Activated CD4-positive, CD25-positive, alpha-beta regulatory T cell treated with anti-CD3 and anti-CD28 coated beads, Interleukin-2, amount 50 U/mL, for 72 hours (primary cell): ENCODE data around the gene SCRN1.

ENCODE experiments used
- DNase-seq: peaks from one replicate; pipeline ENCODE4 v3.0.0; 2021

The SCRN1 gene

GRCh38 chr7:29989257-29989995 is at the start of gene SCRN1:
TSS of gene SCRN1 (minus strand) at chr7:29989801. CDS start at chr7:29969067, 20,734 bp downstream.
- peak; percentile 40 for DNase-seq

GRCh38 chr7:30038196-30038980 is 48.8 kb upstream of the SCRN1 start:
- no peak for DNase-seq

GRCh38 chr7:30036220-30036619 is 46.6 kb upstream of the SCRN1 start:
- no peak for DNase-seq

- DNase-seq, result no peak
Measured at GRCh38 chr7:30034501-30034900, 44.9 kb upstream of the SCRN1 start.

- DNase-seq, result no peak
Measured at GRCh38 chr7:30032310-30033125, 42.9 kb upstream of the SCRN1 start.

- no peak for DNase-seq
Measured at GRCh38 chr7:30029696-30030095, 40.1 kb upstream of the SCRN1 start.

GRCh38 chr7:30028749-30029635 is 39.4 kb upstream of the SCRN1 start:
- no peak for DNase-seq

GRCh38 chr7:30028216-30028748 is 38.7 kb upstream of the SCRN1 start, which contains the start of gene PLEKHA8:
TSS of gene PLEKHA8 (plus strand) at chr7:30028412. CDS start at chr7:30028763, 351 bp downstream.
- DNase-seq, result peak; percentile 90

GRCh38 chr7:30027740-30028215 is 38.2 kb upstream of the SCRN1 start:
- no peak for DNase-seq

- no peak for DNase-seq
Measured at GRCh38 chr7:30027065-30027456, 37.5 kb upstream of the SCRN1 start.

GRCh38 chr7:30026229-30027064 is 36.8 kb upstream of the SCRN1 start, which contains the start of gene FKBP14:
TSS of gene FKBP14 (minus strand) at chr7:30026702. CDS start at chr7:30026508, 194 bp downstream.
- DNase-seq, result peak; percentile 83

GRCh38 chr7:30023524-30023923 is 33.9 kb upstream of the SCRN1 start:
- no peak for DNase-seq

- no peak for DNase-seq
Measured at GRCh38 chr7:30022991-30023390, 33.4 kb upstream of the SCRN1 start.

- no peak for DNase-seq
Measured at GRCh38 chr7:30020535-30020934, 30.9 kb upstream of the SCRN1 start.

GRCh38 chr7:30019960-30020359 is 30.4 kb upstream of the SCRN1 start:
- no peak for DNase-seq

- DNase-seq, result no peak
Measured at GRCh38 chr7:30019387-30019786, 29.8 kb upstream of the SCRN1 start.

- no peak for DNase-seq
Measured at GRCh38 chr7:30018451-30018850, 28.9 kb upstream of the SCRN1 start.

GRCh38 chr7:30012757-30013156 is 23.2 kb upstream of the SCRN1 start:
- DNase-seq, result no peak

- no peak for DNase-seq
Measured at GRCh38 chr7:30010021-30010420, 20.4 kb upstream of the SCRN1 start.

- DNase-seq, result no peak
Measured at GRCh38 chr7:30005464-30005863, 15.9 kb upstream of the SCRN1 start.

GRCh38 chr7:30003098-30003497 is 13.5 kb upstream of the SCRN1 start:
- no peak for DNase-seq
